Activated B cell treated with CpG ODN at 0.5 μM for 24 hours (primary cell): Measurements from ENCODE around the gene ARHGDIG. TPM values are rescaled to one million over a fixed set of nuclear protein-coding genes. Genes with fewer than 3 reads are reported as not detected.

Source experiments
- ATAC-seq: fragments of 200-7000 bp; cut with Tn5 transposase; one replicate; pipeline ENCODE4 v1.10.0; 2021; ENCODE audit warnings: low read depth, mild to moderate bottlenecking, moderate library complexity
- CTCF ChIA-PET: fragments of 350-600 bp; sonication (Branson Sonifier 250); formaldehyde crosslinking; loops from one replicate; lab custom pipeline; 2021; ENCODE audit warnings: antibody characterized with exemption; lab: Charles Lee
- POLR2A ChIA-PET: fragments of 350-600 bp; sonication (Branson Sonifier 250); formaldehyde crosslinking; loops from one replicate; lab custom pipeline; 2021; ENCODE audit warnings: antibody characterized with exemption; lab: Charles Lee
- DNase-seq: peaks from one replicate; pipeline ENCODE4 v3.0.0; 2022
- H3K27ac Mint-ChIP-seq: one replicate; pipeline ENCODE4 v1.8.0; 2020; ENCODE audit warnings: mixed read lengths
- H3K27me3 Mint-ChIP-seq: one replicate; pipeline ENCODE4 v1.8.0; 2021; ENCODE audit warnings: mixed read lengths
- H3K36me3 Mint-ChIP-seq: one replicate; pipeline ENCODE4 v1.8.0; 2021; ENCODE audit warnings: low read depth, mixed read lengths
- H3K4me1 Mint-ChIP-seq: one replicate; pipeline ENCODE4 v1.8.0; 2021; ENCODE audit warnings: mixed read lengths
- H3K4me3 Mint-ChIP-seq: one replicate; pipeline ENCODE4 v1.8.0; 2020; ENCODE audit warnings: mild to moderate bottlenecking, mixed read lengths
- H3K9me3 Mint-ChIP-seq: one replicate; pipeline ENCODE4 v1.8.0; 2020; ENCODE audit warnings: mixed read lengths
- intact Hi-C: fragments of 100-400 bp; cut with micrococcal nuclease; formaldehyde crosslinking; loops from one replicate; pipeline ENCODE4 v1.15.1; 2024
- total RNA-seq: library from RNA; stranded (reverse); gene quantifications from 2 replicates; pipeline ENCODE4 v1.2.3, GENCODE V29; 2022
- TF ChIP-seq, protein P1 (sequence below): fragments of 200-600 bp; IDR thresholded peaks from one replicate; pipeline ENCODE4 v1.8.0; 2022; ENCODE audit warnings: antibody characterized with exemption, mild to moderate bottlenecking

ARHGDIG gene
- total RNA-seq, 1 donor from 2014 or later: not detected

DNA sequence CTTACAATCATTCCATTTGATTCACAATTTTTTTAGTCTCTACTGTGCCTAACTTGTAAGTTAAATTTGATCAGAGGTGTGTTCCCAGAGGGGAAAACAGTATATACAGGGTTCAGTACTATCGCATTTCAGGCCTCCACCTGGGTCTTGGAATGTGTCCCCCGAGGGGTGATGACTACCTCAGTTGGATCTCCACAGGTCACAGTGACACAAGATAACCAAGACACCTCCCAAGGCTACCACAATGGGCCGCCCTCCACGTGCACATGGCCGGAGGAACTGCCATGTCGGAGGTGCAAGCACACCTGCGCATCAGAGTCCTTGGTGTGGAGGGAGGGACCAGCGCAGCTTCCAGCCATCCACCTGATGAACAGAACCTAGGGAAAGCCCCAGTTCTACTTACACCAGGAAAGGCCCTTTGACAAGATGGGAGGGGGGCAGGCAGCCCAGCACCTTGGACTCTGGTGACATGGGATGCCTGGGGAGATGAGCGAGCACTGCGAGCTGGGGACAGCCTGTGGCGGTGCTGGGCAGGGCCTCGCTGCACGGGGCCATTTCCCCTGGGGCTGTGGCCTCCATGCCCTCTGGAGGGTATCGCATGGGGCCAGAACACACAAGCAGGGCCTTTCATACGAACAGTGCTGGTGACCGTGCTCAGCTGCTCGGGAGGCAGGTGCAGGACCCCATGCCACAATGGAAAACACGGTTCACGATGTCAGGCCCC lies 36.5 kb downstream of the ARHGDIG start:
- H3K27ac Mint-ChIP-seq: no peak overlapping the region
- no peaks in the 10 kb centered on the region for H3K9me3 Mint-ChIP-seq
- DNase-seq (no peak), ATAC-seq (no peak)
- intact Hi-C loops: no loop called here
- peaks cover 55% of the 10 kb centered on the region for H3K36me3 Mint-ChIP-seq
- H3K4me1 Mint-ChIP-seq: peaks cover 17% of the 10 kb centered on the region
- ChIA-PET POLR2A (no interaction called here), CTCF (no interaction called here)
- H3K4me3 Mint-ChIP-seq: no peak overlapping the region
- no peaks in the 10 kb centered on the region for H3K27me3 Mint-ChIP-seq
- TF ChIP-seq, protein P1, sequence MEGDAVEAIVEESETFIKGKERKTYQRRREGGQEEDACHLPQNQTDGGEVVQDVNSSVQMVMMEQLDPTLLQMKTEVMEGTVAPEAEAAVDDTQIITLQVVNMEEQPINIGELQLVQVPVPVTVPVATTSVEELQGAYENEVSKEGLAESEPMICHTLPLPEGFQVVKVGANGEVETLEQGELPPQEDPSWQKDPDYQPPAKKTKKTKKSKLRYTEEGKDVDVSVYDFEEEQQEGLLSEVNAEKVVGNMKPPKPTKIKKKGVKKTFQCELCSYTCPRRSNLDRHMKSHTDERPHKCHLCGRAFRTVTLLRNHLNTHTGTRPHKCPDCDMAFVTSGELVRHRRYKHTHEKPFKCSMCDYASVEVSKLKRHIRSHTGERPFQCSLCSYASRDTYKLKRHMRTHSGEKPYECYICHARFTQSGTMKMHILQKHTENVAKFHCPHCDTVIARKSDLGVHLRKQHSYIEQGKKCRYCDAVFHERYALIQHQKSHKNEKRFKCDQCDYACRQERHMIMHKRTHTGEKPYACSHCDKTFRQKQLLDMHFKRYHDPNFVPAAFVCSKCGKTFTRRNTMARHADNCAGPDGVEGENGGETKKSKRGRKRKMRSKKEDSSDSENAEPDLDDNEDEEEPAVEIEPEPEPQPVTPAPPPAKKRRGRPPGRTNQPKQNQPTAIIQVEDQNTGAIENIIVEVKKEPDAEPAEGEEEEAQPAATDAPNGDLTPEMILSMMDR: no peak

DNA sequence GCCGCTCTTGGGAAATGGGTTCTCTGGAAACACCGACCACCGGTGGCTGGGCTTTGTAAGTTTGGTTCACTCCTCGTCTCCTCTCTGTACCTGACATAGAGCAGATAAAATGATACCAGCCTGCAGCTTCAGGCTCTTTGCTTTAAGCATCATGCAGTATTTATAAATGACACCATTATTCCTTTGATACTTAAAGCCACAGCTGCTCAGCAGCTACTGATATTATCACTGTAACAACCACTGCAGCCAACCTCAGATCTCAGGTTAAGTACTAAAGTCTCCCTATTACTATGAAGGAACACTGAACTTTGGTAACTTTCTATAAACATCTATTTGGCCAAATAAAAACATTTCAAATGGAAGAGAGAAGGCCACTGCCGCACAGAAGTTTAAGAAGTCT lies 37.2 kb downstream of the ARHGDIG start:
- ChIA-PET CTCF (no interaction called here), POLR2A (no interaction called here)
- TF ChIP-seq, protein P1: no peak
- Mint-ChIP-seq H3K27ac (no peak overlapping the region), H3K4me3 (no peak overlapping the region), H3K27me3 (no peaks in the 10 kb centered on the region), H3K9me3 (no peaks in the 10 kb centered on the region), H3K4me1 (peaks cover 19% of the 10 kb centered on the region), H3K36me3 (peaks cover 48% of the 10 kb centered on the region)
- DNase-seq (no peak), ATAC-seq (no peak)
- intact Hi-C loops: no loop called here

DNA sequence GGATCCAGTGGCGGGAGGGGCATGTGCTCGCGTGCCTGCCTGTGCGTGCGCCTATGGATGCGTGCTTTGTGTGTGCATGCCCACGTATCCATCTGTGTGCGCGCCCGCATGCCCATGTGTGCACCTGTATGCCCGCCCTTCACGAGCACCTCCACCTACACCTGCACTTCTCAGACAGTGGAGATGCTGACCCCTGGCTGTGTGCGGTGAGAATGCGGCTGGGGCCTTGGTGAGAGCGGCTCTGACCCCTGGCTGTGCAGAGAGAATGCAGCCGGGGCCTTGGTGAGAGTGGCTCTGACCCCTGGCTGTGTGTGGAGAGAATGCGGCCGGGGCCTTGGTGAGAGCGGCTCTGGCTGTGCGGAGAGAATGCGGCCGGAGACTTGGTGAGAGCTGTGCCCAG lies 38.2 kb downstream of the ARHGDIG start:
- ChIA-PET POLR2A (no interaction called here), CTCF (no interaction called here)
- H3K4me1 Mint-ChIP-seq: peaks cover 27% of the 10 kb centered on the region
- H3K4me3 Mint-ChIP-seq: no peak overlapping the region
- no peak overlapping the region for H3K27ac Mint-ChIP-seq
- intact Hi-C loops: no loop called here
- no peaks in the 10 kb centered on the region for H3K27me3 Mint-ChIP-seq
- DNase-seq (no peak), ATAC-seq (no peak)
- TF ChIP-seq, protein P1: no peak
- H3K36me3 Mint-ChIP-seq: peaks cover 39% of the 10 kb centered on the region
- H3K9me3 Mint-ChIP-seq: no peaks in the 10 kb centered on the region

DNA sequence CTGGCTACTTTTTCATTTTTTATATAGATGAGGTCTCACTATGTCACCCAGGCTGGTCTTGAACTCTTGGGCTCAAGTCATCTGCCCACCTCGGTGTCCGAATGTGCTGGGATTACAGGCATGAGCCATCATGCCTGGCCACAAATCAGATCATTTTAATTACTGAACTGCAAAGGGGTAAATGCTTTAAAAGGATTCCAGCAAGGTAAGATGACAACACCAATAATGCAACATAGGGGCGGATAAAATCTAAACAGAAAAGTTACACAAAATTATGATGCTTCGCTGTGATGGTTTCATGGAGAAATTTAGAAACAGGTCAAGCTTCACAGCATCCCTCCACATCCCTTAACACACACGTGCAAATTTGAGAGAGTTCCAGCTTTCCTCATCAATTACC lies 39.8 kb downstream of the ARHGDIG start:
- H3K4me1 Mint-ChIP-seq: peaks cover 41% of the 10 kb centered on the region
- H3K27ac Mint-ChIP-seq: no peak overlapping the region
- ChIA-PET CTCF (no interaction called here), POLR2A (interaction anchor here (0.5 kb wide), 2 partner anchors 19 to 31 kb away, joined by 3 read pairs; no protein-coding TSS in a partner anchor)
- H3K9me3 Mint-ChIP-seq: no peaks in the 10 kb centered on the region
- H3K4me3 Mint-ChIP-seq: no peak overlapping the region
- intact Hi-C loops: no loop called here
- ATAC-seq: no peak
- H3K36me3 Mint-ChIP-seq: peaks cover 25% of the 10 kb centered on the region
- DNase-seq: no peak
- H3K27me3 Mint-ChIP-seq: no peaks in the 10 kb centered on the region
- TF ChIP-seq, protein P1: no peak

DNA sequence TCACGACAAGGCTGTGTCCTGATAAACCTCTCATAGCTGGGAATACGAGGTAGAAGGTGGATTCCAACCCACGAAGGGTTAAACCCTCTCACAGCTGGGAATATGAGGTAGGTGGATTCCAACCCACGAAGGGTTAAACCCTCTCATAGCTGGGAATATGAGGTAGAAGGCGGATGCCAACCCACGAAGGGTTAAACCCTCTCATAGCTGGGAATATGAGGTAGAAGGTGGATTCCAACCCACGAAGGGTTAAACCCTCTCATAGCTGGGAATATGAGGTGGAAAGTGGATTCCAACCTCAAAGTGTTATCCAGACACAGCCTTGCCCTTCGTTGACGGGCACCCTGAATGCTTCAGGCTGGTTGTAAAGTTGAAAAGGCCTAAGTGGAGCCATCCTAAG lies 41.1 kb downstream of the ARHGDIG start:
- no peak for DNase-seq
- H3K9me3 Mint-ChIP-seq: no peaks in the 10 kb centered on the region
- intact Hi-C loops: no loop called here
- no peak for ATAC-seq
- H3K36me3 Mint-ChIP-seq: peaks cover 24% of the 10 kb centered on the region
- H3K4me1 Mint-ChIP-seq: peaks cover 49% of the 10 kb centered on the region
- TF ChIP-seq, protein P1: no peak
- H3K27ac Mint-ChIP-seq: no peak overlapping the region
- H3K27me3 Mint-ChIP-seq: no peaks in the 10 kb centered on the region
- no peak overlapping the region for H3K4me3 Mint-ChIP-seq
- POLR2A ChIA-PET: interaction anchor here (0.7 to 1.6 kb wide), 2 partner anchors 31 to 87 kb away, joined by 3 to 4 read pairs; partner anchors contain the start of genes AXIN1 and FAM234A
- CTCF ChIA-PET: no interaction called here
